H9 (cell line): ENCODE measurements around the gene NODAL. TPM values are rescaled to one million over a fixed set of nuclear protein-coding genes. Genes with fewer than 3 reads are reported as not detected.

Experiments
- DNase-seq: peaks from one replicate; pipeline ENCODE4 v3.0.0-alpha.2; 2017
- H2AFZ ChIP-seq: one replicate; pipeline ENCODE4 v1.6.1; 2013; ENCODE audit warnings: mild to moderate bottlenecking, low read length, control low read depth, moderate library complexity
- H2AK5ac ChIP-seq: 2 replicates; pipeline ENCODE4 v1.6.1; 2013; ENCODE audit warnings: low read length, control low read depth, mixed read lengths; ENCODE audit not compliant: insufficient read length
- H2BK120ac ChIP-seq: one replicate; pipeline ENCODE4 v1.6.1; 2013; ENCODE audit warnings: low read depth, mild to moderate bottlenecking, low read length, control low read depth, inconsistent platforms; ENCODE audit not compliant: poor library complexity, severe bottlenecking
- H2BK12ac ChIP-seq: 2 replicates; pipeline ENCODE4 v1.6.1; 2013; ENCODE audit warnings: low read length, control low read depth, mixed read lengths, low read depth; ENCODE audit not compliant: insufficient read length
- H2BK15ac ChIP-seq: 2 replicates; pipeline ENCODE4 v1.6.1; 2013; ENCODE audit warnings: low read depth, low read length, control low read depth
- H2BK20ac ChIP-seq: one replicate; pipeline ENCODE4 v1.6.1; 2013; ENCODE audit warnings: low read depth, mild to moderate bottlenecking, low read length, control low read depth, inconsistent platforms; ENCODE audit not compliant: poor library complexity, severe bottlenecking
- H2BK5ac ChIP-seq: 2 replicates; pipeline ENCODE4 v1.6.1; 2013; ENCODE audit warnings: low read length, control low read depth, mixed read lengths; ENCODE audit not compliant: insufficient read length
- H3K14ac ChIP-seq: 2 replicates; pipeline ENCODE4 v1.6.1; 2013; ENCODE audit warnings: low read length, control low read depth; ENCODE audit not compliant: insufficient read depth
- H3K18ac ChIP-seq: 2 replicates; pipeline ENCODE4 v1.6.1; 2013; ENCODE audit warnings: low read depth, mild to moderate bottlenecking, mixed read lengths, low read length, control low read depth; ENCODE audit not compliant: insufficient read length
- H3K23ac ChIP-seq: 2 replicates; pipeline ENCODE4 v1.6.1; 2013; ENCODE audit warnings: low read length, control low read depth, mixed read lengths, low read depth; ENCODE audit not compliant: insufficient read length
- H3K23me2 ChIP-seq: 2 replicates; pipeline ENCODE4 v1.6.1; 2013; ENCODE audit warnings: low read depth, mild to moderate bottlenecking, mixed read lengths, low read length, control low read depth; ENCODE audit not compliant: insufficient read length, poor library complexity, severe bottlenecking
- H3K27ac ChIP-seq: 2 replicates; pipeline ENCODE4 v1.5.1; 2013; ENCODE audit warnings: low read length, control low read depth, mixed read lengths, low read depth; ENCODE audit not compliant: insufficient read length
- H3K27me3 ChIP-seq: 2 replicates; pipeline ENCODE4 v1.6.1; 2013; ENCODE audit warnings: low read length, control low read depth, inconsistent platforms; ENCODE audit not compliant: insufficient read depth
- H3K4ac ChIP-seq: 2 replicates; pipeline ENCODE4 v1.6.1; 2013; ENCODE audit warnings: low read depth, mild to moderate bottlenecking, control low read depth, inconsistent platforms, low read length, moderate library complexity
- H3K4me1 ChIP-seq: 2 replicates; pipeline ENCODE4 v1.6.1; 2013; ENCODE audit warnings: low read length, control low read depth, inconsistent platforms; ENCODE audit not compliant: insufficient read depth
- H3K4me2 ChIP-seq: 2 replicates; pipeline ENCODE4 v1.6.1; 2013; ENCODE audit warnings: low read length, control low read depth, mixed read lengths; ENCODE audit not compliant: insufficient read length, insufficient read depth
- H3K56ac ChIP-seq: 2 replicates; pipeline ENCODE4 v1.6.1; 2013; ENCODE audit warnings: low read depth, mild to moderate bottlenecking, mixed read lengths, low read length, control low read depth; ENCODE audit not compliant: insufficient read length
- H3K79me1 ChIP-seq: 2 replicates; pipeline ENCODE4 v1.6.1; 2013; ENCODE audit warnings: low read depth, mild to moderate bottlenecking, moderate library complexity, low read length, control low read depth, inconsistent platforms; ENCODE audit not compliant: insufficient read depth, poor library complexity, severe bottlenecking
- H3K79me2 ChIP-seq: 2 replicates; pipeline ENCODE4 v1.6.1; 2013; ENCODE audit warnings: low read length, control low read depth, inconsistent platforms; ENCODE audit not compliant: insufficient read depth
- H3K9ac ChIP-seq: 2 replicates; pipeline ENCODE4 v1.6.1; 2013; ENCODE audit warnings: low read length, control low read depth, mixed read lengths; ENCODE audit not compliant: insufficient read length; ENCODE audit errors: extremely low read depth
- H3K9me3 ChIP-seq: one replicate; pipeline ENCODE4 v1.6.1; 2013; ENCODE audit warnings: low read depth, low read length, inconsistent platforms; ENCODE audit not compliant: control insufficient read depth
- H3T11ph ChIP-seq: one replicate; pipeline ENCODE4 v1.6.1; 2013; ENCODE audit warnings: mild to moderate bottlenecking, low read length, control low read depth, inconsistent platforms
- H4K20me1 ChIP-seq: one replicate; pipeline ENCODE4 v1.6.1; 2013; ENCODE audit not compliant: control insufficient read depth, insufficient read length, insufficient read depth
- H4K5ac ChIP-seq: 2 replicates; pipeline ENCODE4 v1.6.1; 2013; ENCODE audit warnings: low read depth, mild to moderate bottlenecking, mixed read lengths, low read length, control low read depth; ENCODE audit not compliant: insufficient read length
- H4K8ac ChIP-seq: replicated peaks from 2 replicates; pipeline ENCODE4 v1.6.1; 2013; ENCODE audit warnings: low read length, control low read depth, mixed read lengths, low read depth; ENCODE audit not compliant: insufficient read length
- H4K91ac ChIP-seq: 2 replicates; pipeline ENCODE4 v1.6.1; 2013; ENCODE audit warnings: low read depth, mild to moderate bottlenecking, moderate library complexity, mixed read lengths, low read length, control low read depth; ENCODE audit not compliant: insufficient read length
- H3K27ac Mint-ChIP-seq, 3 experiments: 2 replicates in 2 of 3; 3 replicates in 1 of 3; pipeline ENCODE4 v1.8.0; 2020 to 2021; ENCODE audit warnings: mixed read lengths in 3 of 3, mild to moderate bottlenecking in 1 of 3, moderate library complexity in 1 of 3
- H3K27me3 Mint-ChIP-seq: 2 replicates; pipeline ENCODE4 v1.8.0; 2021; ENCODE audit warnings: low read depth, mild to moderate bottlenecking, moderate library complexity, mixed read lengths
- H3K36me3 Mint-ChIP-seq, 3 experiments: 2 replicates in 2 of 3; 3 replicates in 1 of 3; pipeline ENCODE4 v1.8.0; 2020 to 2021; ENCODE audit warnings: low read depth in 3 of 3, mixed read lengths in 3 of 3; ENCODE audit not compliant: insufficient read depth in 1 of 3
- H3K4me1 Mint-ChIP-seq, 2 experiments: 2 replicates each; pipeline ENCODE4 v1.8.0; 2020; ENCODE audit warnings: mixed read lengths in 2 of 2
- H3K4me3 Mint-ChIP-seq, 2 experiments: 2 replicates in 1 of 2; 3 replicates in 1 of 2; pipeline ENCODE4 v1.8.0; 2020 to 2021; ENCODE audit warnings: mild to moderate bottlenecking in 2 of 2, mixed read lengths in 2 of 2, moderate library complexity in 1 of 2
- H3K9me3 Mint-ChIP-seq, 2 experiments: 2 replicates in 1 of 2; 3 replicates in 1 of 2; pipeline ENCODE4 v1.8.0; 2020; ENCODE audit warnings: mild to moderate bottlenecking in 2 of 2, mixed read lengths in 2 of 2, moderate library complexity in 1 of 2
- WGBS: extraction: QIAGEN DNeasy Blood & Tissue Kit; methylation state at CpG from one replicate; pipeline ENCODE4 v1.1.7; 2013; ENCODE audit warnings: missing lambda C conversion rate, low lambda C conversion rate, mixed read lengths; ENCODE audit not compliant: insufficient read length; ENCODE audit errors: extremely low coverage; 5-methylcytosine and 5-hydroxymethylcytosine counted together
- total RNA-seq: library from RNA; stranded (reverse); gene quantifications from 2 replicates; pipeline ENCODE4 v1.2.1, GENCODE V29; 2021
- TF ChIP-seq, protein P1 (sequence below): fragments of 200-600 bp; sonication (generic); conservative IDR thresholded peaks from 3 replicates; pipeline ENCODE4 v1.8.0; 2021; ENCODE audit warnings: antibody characterized with exemption, mild to moderate bottlenecking

Gene NODAL
- total RNA-seq, 1 experiment from 2014 or later: 80.7 TPM

DNA sequence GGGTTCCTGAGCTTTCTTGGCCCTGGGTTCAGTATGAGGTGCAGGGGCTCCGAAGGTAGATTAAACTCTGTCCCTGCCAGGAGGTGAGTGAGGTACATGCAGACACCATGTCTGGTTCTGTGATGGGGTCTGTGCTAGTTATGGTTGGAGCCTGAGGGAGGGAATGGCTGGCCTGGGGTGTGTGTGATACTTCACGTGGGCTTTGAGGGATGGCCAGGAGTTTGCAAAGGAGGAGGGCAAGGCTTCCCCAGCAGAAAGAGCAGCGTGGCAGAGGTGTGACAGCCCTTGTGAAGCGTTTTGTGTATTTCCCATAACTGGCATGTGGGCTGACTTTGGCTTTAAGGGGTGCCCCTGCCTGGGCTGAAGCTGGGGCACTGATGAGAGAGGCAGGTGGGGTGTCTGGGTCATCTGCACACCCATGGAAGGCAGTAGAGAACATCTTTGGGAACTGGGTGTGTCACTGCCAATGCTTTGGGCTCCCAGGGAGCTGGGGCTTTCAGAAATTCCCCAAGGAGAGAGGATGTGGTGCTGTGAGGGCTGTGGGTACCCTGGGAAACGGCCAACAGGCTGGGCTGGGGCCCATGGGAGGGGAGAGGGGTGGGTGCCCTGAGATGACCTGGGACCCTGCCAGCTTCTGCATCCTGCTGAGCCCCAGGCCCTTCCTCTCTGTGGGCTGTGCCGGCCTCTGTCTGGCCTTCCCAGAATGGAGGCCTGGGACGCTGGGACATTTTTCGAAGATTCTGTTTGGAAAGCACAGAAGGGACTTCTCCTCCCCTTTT lies 41.7 kb upstream of the NODAL start:
- DNase-seq: no peak

More for the DNA sequence above, 41.7 kb upstream of the NODAL start:
- no peak overlapping the region for H3K18ac ChIP-seq
- no peak overlapping the region for H2BK5ac ChIP-seq
- no peak overlapping the region for H2BK120ac ChIP-seq
- H3K4me1 ChIP-seq: peaks cover 12% of the 10 kb centered on the region
- no peak overlapping the region for H3K14ac ChIP-seq
- H3K4me1 Mint-ChIP-seq: peaks cover 29 to 34% of the 10 kb centered on the region in 2 experiments
- no peaks in the 10 kb centered on the region for H3K9me3 Mint-ChIP-seq
- no peak overlapping the region for H3K56ac ChIP-seq
- H2BK12ac ChIP-seq: no peak overlapping the region
- no peak overlapping the region for H2BK15ac ChIP-seq
- no peak overlapping the region for H2AK5ac ChIP-seq
- H4K91ac ChIP-seq: no peak overlapping the region
- no peaks in the 10 kb centered on the region for H3K9me3 ChIP-seq
- no peak overlapping the region for H2AFZ ChIP-seq
- no peak overlapping the region for H3K23ac ChIP-seq
- no peak overlapping the region for H3K27ac ChIP-seq
- H3K4me2 ChIP-seq: no peak overlapping the region
- no peak overlapping the region for H3T11ph ChIP-seq
- H3K9ac ChIP-seq: no peak overlapping the region
- H3K27me3 Mint-ChIP-seq: no peaks in the 10 kb centered on the region
- peaks cover 6% of the 10 kb centered on the region for H3K23me2 ChIP-seq
- H3K27ac Mint-ChIP-seq: peak overlapping the region in 2 of 3 experiments; percentile 48 to 63; a peak in 4 of 7 replicates
- peaks cover 4% of the 10 kb centered on the region for H3K79me2 ChIP-seq
- H3K27me3 ChIP-seq: no peaks in the 10 kb centered on the region
- H3K4ac ChIP-seq: no peak overlapping the region
- H4K8ac ChIP-seq: no peak overlapping the region
- WGBS: no CpG with 5 or more reads among the region's 8 CpGs
- peaks cover 0 to 22% (median 14%) of the 10 kb centered on the region in 3 experiments; a peak in 5 of 7 replicates for H3K36me3 Mint-ChIP-seq
- peaks cover 2% of the 10 kb centered on the region for H3K79me1 ChIP-seq
- H4K5ac ChIP-seq: no peak overlapping the region
- H4K20me1 ChIP-seq: no peaks in the 10 kb centered on the region
- no peak overlapping the region for H2BK20ac ChIP-seq
- TF ChIP-seq, protein P1, sequence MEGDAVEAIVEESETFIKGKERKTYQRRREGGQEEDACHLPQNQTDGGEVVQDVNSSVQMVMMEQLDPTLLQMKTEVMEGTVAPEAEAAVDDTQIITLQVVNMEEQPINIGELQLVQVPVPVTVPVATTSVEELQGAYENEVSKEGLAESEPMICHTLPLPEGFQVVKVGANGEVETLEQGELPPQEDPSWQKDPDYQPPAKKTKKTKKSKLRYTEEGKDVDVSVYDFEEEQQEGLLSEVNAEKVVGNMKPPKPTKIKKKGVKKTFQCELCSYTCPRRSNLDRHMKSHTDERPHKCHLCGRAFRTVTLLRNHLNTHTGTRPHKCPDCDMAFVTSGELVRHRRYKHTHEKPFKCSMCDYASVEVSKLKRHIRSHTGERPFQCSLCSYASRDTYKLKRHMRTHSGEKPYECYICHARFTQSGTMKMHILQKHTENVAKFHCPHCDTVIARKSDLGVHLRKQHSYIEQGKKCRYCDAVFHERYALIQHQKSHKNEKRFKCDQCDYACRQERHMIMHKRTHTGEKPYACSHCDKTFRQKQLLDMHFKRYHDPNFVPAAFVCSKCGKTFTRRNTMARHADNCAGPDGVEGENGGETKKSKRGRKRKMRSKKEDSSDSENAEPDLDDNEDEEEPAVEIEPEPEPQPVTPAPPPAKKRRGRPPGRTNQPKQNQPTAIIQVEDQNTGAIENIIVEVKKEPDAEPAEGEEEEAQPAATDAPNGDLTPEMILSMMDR: no peak
- H3K4me3 Mint-ChIP-seq: no peak overlapping the region
